ENCODE measurements around the gene ACTA2. TPM values are rescaled to one million over a fixed set of nuclear protein-coding genes. Genes with fewer than 3 reads are reported as not detected.

The ACTA2 gene
- total RNA-seq, 1 experiment from 2014 or later, result 5.3 TPM

GRCh38 chr10:88999625-89000024, 47.1 kb upstream of the ACTA2 start:
- Histone ChIP-seq H3K4me3 (no peak overlapping the region), H3K9me2 (ENCODE audit: insufficient read depth) (no peaks in the 10 kb centered on the region), H3K79me2 (ENCODE audit: low read depth) (no peaks in the 10 kb centered on the region), H3K27ac (no peak overlapping the region), H3F3A (ENCODE audit: insufficient read depth, low read depth) (no peaks in the 10 kb centered on the region), H3K36me3 (ENCODE audit: low read depth) (no peaks in the 10 kb centered on the region), H3K27me3 (ENCODE audit: insufficient read depth, low read depth) (no peaks in the 10 kb centered on the region), H4K20me1 (ENCODE audit: insufficient read depth) (no peaks in the 10 kb centered on the region), H3K4me1 (replicated peaks; ENCODE audit: insufficient read depth) (no peaks in the 10 kb centered on the region), H3K9me3 (ENCODE audit: insufficient read depth, low read depth) (no peaks in the 10 kb centered on the region), H2AFZ (no peak overlapping the region), H3K4me2 (no peak overlapping the region)
- TF ChIP-seq CTCF (conservative IDR thresholded peaks at IDR 0.05), result no peak
- no peak for TF ChIP-seq EZH2 (IDR thresholded peaks at IDR 0.05; ENCODE audit: low read depth)
- intact Hi-C loops (cut with micrococcal nuclease; ENCODE audit: unreplicated experiment), result no loop called here
- CTCF ChIA-PET, result no interaction called here
- POLR2A ChIA-PET (ENCODE audit: unreplicated experiment), result interaction anchor here (0.6 kb wide), 1 partner anchor 55 kb away, joined by 15 read pairs; no protein-coding TSS in a partner anchor
- DNase-seq, result no peak
- no TSS peak for BruUV-seq (replicated peaks)

- intact Hi-C loops (cut with micrococcal nuclease; ENCODE audit: unreplicated experiment), result no loop called here
- Histone ChIP-seq H3K79me2 (ENCODE audit: low read depth) (0 out of 2 replicates have a peak, but pooled peaks cover 4% of the 10 kb centered on the region), H3K36me3 (ENCODE audit: low read depth) (no peaks in the 10 kb centered on the region), H3K4me2 (no peak overlapping the region), H4K20me1 (ENCODE audit: insufficient read depth) (no peaks in the 10 kb centered on the region), H2AFZ (no peak overlapping the region), H3K27ac (no peak overlapping the region), H3K27me3 (ENCODE audit: insufficient read depth, low read depth) (no peaks in the 10 kb centered on the region), H3K9me2 (ENCODE audit: insufficient read depth) (no peaks in the 10 kb centered on the region), H3F3A (ENCODE audit: insufficient read depth, low read depth) (no peaks in the 10 kb centered on the region), H3K4me3 (no peak overlapping the region), H3K4me1 (replicated peaks; ENCODE audit: insufficient read depth) (peaks cover 15% of the 10 kb centered on the region), H3K9me3 (ENCODE audit: insufficient read depth, low read depth) (no peaks in the 10 kb centered on the region)
- TF ChIP-seq CTCF (conservative IDR thresholded peaks at IDR 0.05), result no peak
- TF ChIP-seq EZH2 (IDR thresholded peaks at IDR 0.05; ENCODE audit: low read depth), result no peak
- DNase-seq, result no peak
- ChIA-PET POLR2A (ENCODE audit: unreplicated experiment) (no interaction called here), CTCF (no interaction called here)
- no TSS peak for BruUV-seq (replicated peaks)
Measured at GRCh38 chr10:88996927-88997326, 44.4 kb upstream of the ACTA2 start.

GRCh38 chr10:88995156-88995876, 42.7 kb upstream of the ACTA2 start:
- no peak for TF ChIP-seq EZH2 (IDR thresholded peaks at IDR 0.05; ENCODE audit: low read depth)
- no peak for TF ChIP-seq CTCF (conservative IDR thresholded peaks at IDR 0.05)
- no peak for DNase-seq
- H3K9me2 ChIP-seq (ENCODE audit: insufficient read depth), result no peaks in the 10 kb centered on the region
- no peaks in the 10 kb centered on the region for H3K9me3 ChIP-seq (ENCODE audit: insufficient read depth, low read depth)
- H2AFZ ChIP-seq, result no peak overlapping the region
- H3F3A ChIP-seq (ENCODE audit: insufficient read depth, low read depth), result peaks cover under 1% of the 10 kb centered on the region; the same call in 1 of the 2 replicates
- POLR2A ChIA-PET (ENCODE audit: unreplicated experiment), result no interaction called here
- no peaks in the 10 kb centered on the region for H4K20me1 ChIP-seq (ENCODE audit: insufficient read depth)
- CTCF ChIA-PET, result interaction anchor here (0.6 kb wide), 1 partner anchor 34 kb away, joined by 3 read pairs; no protein-coding TSS in a partner anchor
- BruUV-seq (replicated peaks), result no TSS peak
- peaks cover 17% of the 10 kb centered on the region for H3K4me1 ChIP-seq (replicated peaks; ENCODE audit: insufficient read depth)
- no peak overlapping the region for H3K4me3 ChIP-seq
- H3K27me3 ChIP-seq (ENCODE audit: insufficient read depth, low read depth), result no peaks in the 10 kb centered on the region
- intact Hi-C loops (cut with micrococcal nuclease; ENCODE audit: unreplicated experiment), result no loop called here
- H3K27ac ChIP-seq, result no peak overlapping the region
- H3K79me2 ChIP-seq (ENCODE audit: low read depth), result 0 out of 2 replicates have a peak, but pooled peaks cover 5% of the 10 kb centered on the region
- H3K4me2 ChIP-seq, result no peak overlapping the region
- no peaks in the 10 kb centered on the region for H3K36me3 ChIP-seq (ENCODE audit: low read depth)

All from PC-9 (cell line).